ENCODE data around the gene ATP10B.

DNA sequence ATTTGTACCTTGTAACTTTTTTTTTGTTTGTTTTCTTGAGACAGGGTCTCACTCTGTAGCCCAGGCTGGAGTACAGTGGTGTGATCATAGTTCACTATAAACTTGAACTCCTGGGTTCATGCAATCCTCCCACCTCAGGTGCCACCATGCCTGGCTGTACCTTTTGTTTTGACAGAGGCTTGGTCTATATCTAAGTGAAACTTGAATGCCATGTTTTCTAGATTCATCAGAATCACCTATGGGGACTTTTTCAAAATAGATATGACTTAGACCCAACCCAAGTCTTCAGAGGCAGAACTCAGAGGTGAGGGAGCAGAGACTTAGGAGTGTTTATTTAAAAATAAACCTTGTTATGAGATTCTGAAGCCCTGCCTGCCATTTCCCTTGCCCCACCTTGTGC lies 301.9 kb downstream of the ATP10B start:
- no peak for TF ChIP-seq CREB1 (CRISPR knock-in tag; IDR thresholded peaks at IDR 0.05)
- TF ChIP-seq, protein P1, sequence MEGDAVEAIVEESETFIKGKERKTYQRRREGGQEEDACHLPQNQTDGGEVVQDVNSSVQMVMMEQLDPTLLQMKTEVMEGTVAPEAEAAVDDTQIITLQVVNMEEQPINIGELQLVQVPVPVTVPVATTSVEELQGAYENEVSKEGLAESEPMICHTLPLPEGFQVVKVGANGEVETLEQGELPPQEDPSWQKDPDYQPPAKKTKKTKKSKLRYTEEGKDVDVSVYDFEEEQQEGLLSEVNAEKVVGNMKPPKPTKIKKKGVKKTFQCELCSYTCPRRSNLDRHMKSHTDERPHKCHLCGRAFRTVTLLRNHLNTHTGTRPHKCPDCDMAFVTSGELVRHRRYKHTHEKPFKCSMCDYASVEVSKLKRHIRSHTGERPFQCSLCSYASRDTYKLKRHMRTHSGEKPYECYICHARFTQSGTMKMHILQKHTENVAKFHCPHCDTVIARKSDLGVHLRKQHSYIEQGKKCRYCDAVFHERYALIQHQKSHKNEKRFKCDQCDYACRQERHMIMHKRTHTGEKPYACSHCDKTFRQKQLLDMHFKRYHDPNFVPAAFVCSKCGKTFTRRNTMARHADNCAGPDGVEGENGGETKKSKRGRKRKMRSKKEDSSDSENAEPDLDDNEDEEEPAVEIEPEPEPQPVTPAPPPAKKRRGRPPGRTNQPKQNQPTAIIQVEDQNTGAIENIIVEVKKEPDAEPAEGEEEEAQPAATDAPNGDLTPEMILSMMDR (IDR thresholded peaks at IDR 0.05), result no peak

Data from WTC11 (cell line).